Uterus (tissue), 2 donors: Measurements from ENCODE around the gene PRRT3.

ENCODE experiments used
- POLR2A ChIP-seq, 2 donors: fragments of 450-650 bp; IDR thresholded peaks; one replicate each; pipeline ENCODE4 v1.6.1; 2016; ENCODE audit warnings: antibody characterized with exemption in 2 of 2, mild to moderate bottlenecking in 1 of 2, moderate library complexity in 1 of 2
- TF ChIP-seq, protein P1 (sequence below), 4 experiments: fragments of 200-600 bp in 2 of 4; fragments of 450-650 bp in 2 of 4; sonication (generic) in 2 of 4; IDR thresholded peaks; one replicate each; pipeline ENCODE4 v1.5.1; 2016 to 2019; ENCODE audit warnings: antibody characterized with exemption in 4 of 4, mild to moderate bottlenecking in 2 of 4, moderate library complexity in 1 of 4

DNA sequence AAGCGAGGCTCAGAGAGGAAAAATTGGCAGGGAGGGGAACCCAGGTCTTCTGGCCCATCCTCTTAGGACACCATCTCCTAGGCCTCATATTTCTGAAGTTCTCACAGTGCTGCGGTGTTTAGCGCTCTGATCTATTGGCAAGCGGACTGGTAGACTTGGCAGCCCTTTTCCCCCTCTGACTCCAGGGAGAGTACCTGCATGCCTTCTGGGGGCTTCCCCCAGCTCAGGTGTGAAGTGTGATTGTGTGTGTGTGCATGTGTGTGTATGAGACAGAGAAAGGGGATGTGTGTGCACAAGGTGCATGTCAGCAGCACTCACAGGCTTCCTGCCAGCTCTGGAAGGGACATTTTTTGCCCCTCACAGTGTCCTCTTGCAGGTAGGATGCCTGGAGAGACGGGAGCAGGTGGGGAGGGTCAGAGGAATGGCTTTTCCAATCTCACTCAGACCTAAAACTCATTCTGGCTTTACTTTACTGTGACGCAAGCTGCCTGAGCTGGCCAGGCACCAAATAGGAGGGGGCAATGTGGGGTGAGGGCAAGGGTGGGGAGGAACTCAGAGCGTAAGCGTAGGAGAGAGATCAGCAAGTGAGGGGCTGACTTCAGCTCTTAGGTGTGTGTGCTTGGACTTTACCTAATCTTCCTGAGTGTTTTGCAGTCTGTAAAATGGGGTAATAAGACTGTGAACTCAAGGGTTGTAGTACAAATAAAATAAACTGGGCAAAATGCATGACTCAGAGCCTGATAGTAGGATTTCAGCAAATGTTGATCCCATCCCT, 53.6 kb downstream of the PRRT3 start:
- TF ChIP-seq, protein P1, sequence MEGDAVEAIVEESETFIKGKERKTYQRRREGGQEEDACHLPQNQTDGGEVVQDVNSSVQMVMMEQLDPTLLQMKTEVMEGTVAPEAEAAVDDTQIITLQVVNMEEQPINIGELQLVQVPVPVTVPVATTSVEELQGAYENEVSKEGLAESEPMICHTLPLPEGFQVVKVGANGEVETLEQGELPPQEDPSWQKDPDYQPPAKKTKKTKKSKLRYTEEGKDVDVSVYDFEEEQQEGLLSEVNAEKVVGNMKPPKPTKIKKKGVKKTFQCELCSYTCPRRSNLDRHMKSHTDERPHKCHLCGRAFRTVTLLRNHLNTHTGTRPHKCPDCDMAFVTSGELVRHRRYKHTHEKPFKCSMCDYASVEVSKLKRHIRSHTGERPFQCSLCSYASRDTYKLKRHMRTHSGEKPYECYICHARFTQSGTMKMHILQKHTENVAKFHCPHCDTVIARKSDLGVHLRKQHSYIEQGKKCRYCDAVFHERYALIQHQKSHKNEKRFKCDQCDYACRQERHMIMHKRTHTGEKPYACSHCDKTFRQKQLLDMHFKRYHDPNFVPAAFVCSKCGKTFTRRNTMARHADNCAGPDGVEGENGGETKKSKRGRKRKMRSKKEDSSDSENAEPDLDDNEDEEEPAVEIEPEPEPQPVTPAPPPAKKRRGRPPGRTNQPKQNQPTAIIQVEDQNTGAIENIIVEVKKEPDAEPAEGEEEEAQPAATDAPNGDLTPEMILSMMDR (IDR thresholded peaks at IDR 0.05) = no peak
- TF ChIP-seq POLR2A (IDR thresholded peaks at IDR 0.05) = no peak
